SK-N-SH treated with all-trans-retinoic acid at 6 μM for 48 hours (cell line): ENCODE measurements around the gene MED26.

Experiments used
- ATAC-seq: fragments of 200-7000 bp; cut with Tn5 transposase; 3 replicates; pipeline ENCODE4 v1.9.1; 2020; ENCODE audit warnings: mild to moderate bottlenecking, moderate library complexity
- ARNTL ChIP-seq: fragments of 450-650 bp; formaldehyde crosslinking; IDR thresholded peaks from 2 replicates; pipeline ENCODE4 v1.5.0; 2020; ENCODE audit warnings: low read depth, mild to moderate bottlenecking, moderate library complexity, borderline replicate concordance
- BACH2 ChIP-seq: fragments of 250-450 bp; sonication (Bioruptor Pico); IDR thresholded peaks from 2 replicates; pipeline ENCODE4 v1.9.0; 2021; ENCODE audit warnings: mild to moderate bottlenecking, borderline replicate concordance
- CREB5 ChIP-seq: fragments of 250-450 bp; sonication (Bioruptor Pico); IDR thresholded peaks from 2 replicates; pipeline ENCODE4 v1.5.1; 2020; ENCODE audit warnings: low read depth, mild to moderate bottlenecking, moderate library complexity
- CSDC2 ChIP-seq: fragments of 250-450 bp; sonication (Bioruptor Pico); IDR thresholded peaks from 2 replicates; pipeline ENCODE4 v1.5.0; 2020; ENCODE audit warnings: mild to moderate bottlenecking, moderate library complexity
- CSRNP3 ChIP-seq: fragments of 250-450 bp; sonication (Bioruptor Pico); IDR thresholded peaks from 2 replicates; pipeline ENCODE4 v1.5.1; 2021; ENCODE audit warnings: mild to moderate bottlenecking, moderate library complexity
- ESRRG ChIP-seq: fragments of 250-450 bp; sonication (Bioruptor Pico); IDR thresholded peaks from 2 replicates; pipeline ENCODE4 v1.6.1; 2021; ENCODE audit warnings: mild to moderate bottlenecking
- GLIS3 ChIP-seq: fragments of 250-450 bp; sonication (Bioruptor Pico); IDR thresholded peaks from 2 replicates; pipeline ENCODE4 v1.5.0; 2020; ENCODE audit warnings: mild to moderate bottlenecking, moderate library complexity
- ISL1 ChIP-seq: fragments of 250-450 bp; sonication (Bioruptor Pico); IDR thresholded peaks from 2 replicates; pipeline ENCODE4 v2.1.2; 2022; ENCODE audit warnings: mild to moderate bottlenecking, moderate library complexity
- PATZ1 ChIP-seq: fragments of 250-450 bp; sonication (Bioruptor Pico); IDR thresholded peaks from 2 replicates; pipeline ENCODE4 v1.8.0; 2020; ENCODE audit warnings: mild to moderate bottlenecking, moderate library complexity, borderline replicate concordance
- POU6F1 ChIP-seq: fragments of 250-450 bp; sonication (Bioruptor Pico); IDR thresholded peaks from 2 replicates; pipeline ENCODE4 v1.8.0; 2021; ENCODE audit warnings: low read depth, mild to moderate bottlenecking, moderate library complexity, borderline replicate concordance
- PPARA ChIP-seq: fragments of 250-450 bp; sonication (Bioruptor Pico); IDR thresholded peaks from 2 replicates; pipeline ENCODE4 v1.5.0; 2020; ENCODE audit warnings: mild to moderate bottlenecking, borderline replicate concordance
- SNAI2 ChIP-seq: fragments of 250-450 bp; sonication (Bioruptor Pico); IDR thresholded peaks from 2 replicates; pipeline ENCODE4 v1.5.0; 2020; ENCODE audit warnings: mild to moderate bottlenecking, moderate library complexity
- TCF4 ChIP-seq: fragments of 250-450 bp; sonication (Bioruptor Pico); IDR thresholded peaks from 2 replicates; pipeline ENCODE4 v1.8.0; 2021; ENCODE audit warnings: mild to moderate bottlenecking, moderate library complexity, borderline replicate concordance
- TOX ChIP-seq: fragments of 250-450 bp; sonication (Bioruptor Pico); IDR thresholded peaks from 2 replicates; pipeline ENCODE4 v1.8.0; 2021; ENCODE audit warnings: mild to moderate bottlenecking, moderate library complexity, borderline replicate concordance
- TSHZ2 ChIP-seq: fragments of 250-450 bp; sonication (Bioruptor Pico); IDR thresholded peaks from 2 replicates; pipeline ENCODE4 v1.5.0; 2020; ENCODE audit warnings: mild to moderate bottlenecking, moderate library complexity
- ZC3H10 ChIP-seq: fragments of 250-450 bp; sonication (Bioruptor Pico); IDR thresholded peaks from 2 replicates; pipeline ENCODE4 v1.5.1; 2021; ENCODE audit warnings: mild to moderate bottlenecking, moderate library complexity
- ZFP3 ChIP-seq: fragments of 250-450 bp; sonication (Bioruptor Pico); IDR thresholded peaks from 2 replicates; pipeline ENCODE4 v1.5.0; 2020; ENCODE audit warnings: mild to moderate bottlenecking, moderate library complexity
- ZFP30 ChIP-seq: fragments of 450-650 bp; formaldehyde crosslinking; IDR thresholded peaks from 2 replicates; pipeline ENCODE4 v1.5.0; 2022; ENCODE audit warnings: mild to moderate bottlenecking, moderate library complexity
- ZNF565 ChIP-seq: fragments of 450-650 bp; formaldehyde crosslinking; conservative IDR thresholded peaks from 2 replicates; pipeline ENCODE4 v1.5.0; 2020; ENCODE audit warnings: low read depth, mild to moderate bottlenecking, moderate library complexity
- ZNF70 ChIP-seq: fragments of 450-650 bp; formaldehyde crosslinking; IDR thresholded peaks from 2 replicates; pipeline ENCODE4 v1.5.0; 2020; ENCODE audit warnings: mild to moderate bottlenecking, moderate library complexity
- ZNF8 ChIP-seq: fragments of 450-650 bp; formaldehyde crosslinking; IDR thresholded peaks from 2 replicates; pipeline ENCODE4 v1.5.0; 2020; ENCODE audit warnings: mild to moderate bottlenecking, moderate library complexity

Gene MED26

GRCh38 chr19:16612636-16613035, 15.4 kb downstream of the MED26 start:
- TF ChIP-seq POU6F1 (CRISPR knock-in tag) (no peak), CREB5 (CRISPR knock-in tag) (no peak), ZNF565 (CRISPR knock-in tag) (no peak), CSRNP3 (CRISPR knock-in tag) (no peak), TCF4 (no peak), ZFP3 (CRISPR knock-in tag) (no peak), BACH2 (CRISPR knock-in tag) (no peak), ZNF8 (no peak), SNAI2 (CRISPR knock-in tag) (no peak), GLIS3 (CRISPR knock-in tag) (no peak), ZFP30 (CRISPR knock-in tag) (no peak), CSDC2 (CRISPR knock-in tag) (no peak), TOX (CRISPR knock-in tag) (no peak), ZC3H10 (CRISPR knock-in tag) (no peak), ARNTL (CRISPR knock-in tag) (no peak)
- no peak for ATAC-seq

GRCh38 chr19:16611121-16611520, 16.9 kb downstream of the MED26 start:
- TF ChIP-seq CREB5 (CRISPR knock-in tag) (no peak), CSDC2 (CRISPR knock-in tag) (no peak), PATZ1 (CRISPR knock-in tag) (no peak), ESRRG (no peak)
- TF ChIP-seq, all 23 proteins: peak for 0
- no peak for ATAC-seq

- no peak for ATAC-seq
- TF ChIP-seq PPARA (CRISPR knock-in tag): no peak
- no peak for TF ChIP-seq ESRRG
- TF ChIP-seq SNAI2 (CRISPR knock-in tag): no peak
- TF ChIP-seq ZFP3 (CRISPR knock-in tag): no peak
- no peak for TF ChIP-seq POU6F1 (CRISPR knock-in tag)
- no peak for TF ChIP-seq BACH2 (CRISPR knock-in tag)
- TF ChIP-seq ZFP30 (CRISPR knock-in tag): no peak
- no peak for TF ChIP-seq TSHZ2 (CRISPR knock-in tag)
- no peak for TF ChIP-seq ISL1 (CRISPR knock-in tag)
- no peak for TF ChIP-seq TOX (CRISPR knock-in tag)
- no peak for TF ChIP-seq ZNF70
- no peak for TF ChIP-seq PATZ1 (CRISPR knock-in tag)
- no peak for TF ChIP-seq ZNF8
- TF ChIP-seq GLIS3 (CRISPR knock-in tag): no peak
- no peak for TF ChIP-seq ZNF565 (CRISPR knock-in tag)
Measured at GRCh38 chr19:16609511-16610200, 18.3 kb downstream of the MED26 start.
